CD4-positive, alpha-beta T cell (primary cell): ENCODE measurements around the gene UGGT2. TPM values are rescaled to one million over a fixed set of nuclear protein-coding genes. Genes with fewer than 3 reads are reported as not detected.

Source experiments
- ATAC-seq: fragments of 200-7000 bp; cut with Tn5 transposase; one replicate; pipeline ENCODE4 v1.10.0; 2022; ENCODE audit warnings: mild to moderate bottlenecking; ENCODE audit not compliant: poor library complexity
- CTCF ChIA-PET: fragments of 350-600 bp; sonication (Branson Sonifier 250); formaldehyde crosslinking; loops from one replicate; lab custom pipeline; 2021; ENCODE audit warnings: antibody characterized with exemption, inconsistent platforms; lab: Charles Lee
- POLR2A ChIA-PET: fragments of 350-600 bp; sonication (Branson Sonifier 250); formaldehyde crosslinking; loops from one replicate; lab custom pipeline; 2021; ENCODE audit warnings: antibody characterized with exemption, inconsistent platforms; lab: Charles Lee
- DNase-seq, 14 experiments: peaks; one replicate each; pipeline ENCODE4 v3.0.0-alpha.2; 2013 to 2020; ENCODE audit warnings: mixed read lengths in 2 of 14
- H3K27ac ChIP-seq, 2 donors: one replicate each; pipeline versions ENCODE4 v1.5.1 to v1.7.0; 2013; ENCODE audit warnings: low read length in 2 of 2, low read depth in 1 of 2, mild to moderate bottlenecking in 1 of 2
- H3K27me3 ChIP-seq, 2 experiments: 1 replicate in 1 of 2; 2 replicates in 1 of 2; pipeline versions ENCODE4 v1.6.1 to v1.7.0; 2013; ENCODE audit warnings: low read length in 2 of 2, control low read depth in 1 of 2, mild to moderate bottlenecking in 1 of 2, moderate library complexity in 1 of 2; ENCODE audit not compliant: insufficient read depth in 2 of 2, control insufficient read depth in 1 of 2
- H3K36me3 ChIP-seq: one replicate; pipeline ENCODE4 v1.6.1; 2013; ENCODE audit warnings: low read length, control low read depth; ENCODE audit not compliant: insufficient read depth
- H3K4me1 ChIP-seq: one replicate; pipeline ENCODE4 v1.6.1; 2013; ENCODE audit warnings: low read length, control low read depth; ENCODE audit not compliant: insufficient read depth
- H3K4me3 ChIP-seq: one replicate; pipeline ENCODE4 v1.5.1; 2013; ENCODE audit warnings: mild to moderate bottlenecking, low read length, moderate library complexity
- H3K9me3 ChIP-seq, 2 experiments: 1 replicate in 1 of 2; 2 replicates in 1 of 2; pipeline versions ENCODE4 v1.6.1 to v1.7.0; 2013; ENCODE audit warnings: low read length in 2 of 2, mild to moderate bottlenecking in 2 of 2, control low read depth in 1 of 2, moderate library complexity in 1 of 2; ENCODE audit not compliant: control insufficient read depth in 1 of 2, insufficient read depth in 1 of 2
- H3K27ac Mint-ChIP-seq: one replicate; pipeline ENCODE4 v1.8.0; 2020; ENCODE audit warnings: mixed read lengths
- H3K27me3 Mint-ChIP-seq: one replicate; pipeline ENCODE4 v1.8.0; 2021; ENCODE audit warnings: mixed read lengths
- H3K36me3 Mint-ChIP-seq: one replicate; pipeline ENCODE4 v1.8.0; 2021; ENCODE audit warnings: low read depth, mixed read lengths
- H3K4me1 Mint-ChIP-seq: one replicate; pipeline ENCODE4 v1.8.0; 2021; ENCODE audit warnings: low read depth, mixed read lengths
- H3K4me3 Mint-ChIP-seq: one replicate; pipeline ENCODE4 v1.8.0; 2020; ENCODE audit warnings: mild to moderate bottlenecking, mixed read lengths
- H3K9me3 Mint-ChIP-seq: one replicate; pipeline ENCODE4 v1.8.0; 2020; ENCODE audit warnings: mixed read lengths
- CTCF ChIP-seq: fragments of 200-600 bp; IDR thresholded peaks from one replicate; pipeline ENCODE4 v1.8.0; 2022; ENCODE audit warnings: antibody characterized with exemption, mild to moderate bottlenecking
- intact Hi-C, 2 experiments: fragments of 100-400 bp; cut with DNase I in 1 of 2; cut with micrococcal nuclease in 1 of 2; formaldehyde crosslinking; loops; one replicate each; pipeline versions ENCODE4 v1.15.1 to v1.9.0; 2023 to 2025; cut with DNase I, micrococcal nuclease
- total RNA-seq, 174 experiments: library from RNA in 2 of 174; stranded (reverse) in 2 of 174; gene quantifications; one replicate each; pipeline ENCODE4 v1.2.3 and lab custom pipeline; 2021 to 2026

Gene UGGT2
- total RNA-seq, 2 experiments from 2014 or later: 0.38 TPM; not detected in 1

- Mint-ChIP-seq H3K4me1 (no peaks in the 10 kb centered on the region), H3K4me3 (no peak overlapping the region), H3K27me3 (peaks cover 14% of the 10 kb centered on the region), H3K36me3 (no peaks in the 10 kb centered on the region), H3K27ac (no peak overlapping the region), H3K9me3 (peaks cover 2% of the 10 kb centered on the region)
- DNase-seq (no peak), ATAC-seq (no peak)
- POLR2A ChIA-PET: no interaction called here
- CTCF ChIA-PET: no interaction called here
- TF ChIP-seq CTCF: no peak
- intact Hi-C loops: no loop called here
- Histone ChIP-seq H3K27ac (no peak overlapping the region), H3K4me3 (no peak overlapping the region), H3K9me3 (peaks cover 0 to 4% of the 10 kb centered on the region in 2 experiments), H3K36me3 (no peaks in the 10 kb centered on the region), H3K27me3 (no peaks in the 10 kb centered on the region), H3K4me1 (no peaks in the 10 kb centered on the region)
Measured at GRCh38 chr13:95842898-95843297, 210.3 kb downstream of the UGGT2 start.

- ChIA-PET CTCF (no interaction called here), POLR2A (no interaction called here)
- intact Hi-C loops: no loop called here
- no peak for TF ChIP-seq CTCF
- Mint-ChIP-seq H3K27ac (no peak overlapping the region), H3K4me3 (no peak overlapping the region), H3K4me1 (no peaks in the 10 kb centered on the region), H3K9me3 (peaks cover 2% of the 10 kb centered on the region), H3K36me3 (no peaks in the 10 kb centered on the region), H3K27me3 (peaks cover 12% of the 10 kb centered on the region)
- DNase-seq (no peak), ATAC-seq (no peak)
- no peaks in the 10 kb centered on the region for H3K27me3 ChIP-seq
- no peaks in the 10 kb centered on the region for H3K36me3 ChIP-seq
- no peaks in the 10 kb centered on the region for H3K4me1 ChIP-seq
- H3K27ac ChIP-seq: no peak overlapping the region
- no peak overlapping the region for H3K4me3 ChIP-seq
- H3K9me3 ChIP-seq: peaks cover 0 to 4% of the 10 kb centered on the region in 2 experiments
Measured at GRCh38 chr13:95841894-95842293, 211.3 kb downstream of the UGGT2 start.

GRCh38 chr13:95834134-95834765 is 219.0 kb downstream of the UGGT2 start:
- DNase-seq: peak; percentile 24 to 82 (median 56)
- Histone ChIP-seq H3K27ac (no peak overlapping the region), H3K36me3 (no peaks in the 10 kb centered on the region), H3K4me1 (no peaks in the 10 kb centered on the region), H3K27me3 (peaks cover 3 to 12% of the 10 kb centered on the region in 2 experiments), H3K9me3 (peaks cover 0 to 4% of the 10 kb centered on the region in 2 experiments), H3K4me3 (no peak overlapping the region)
- H3K9me3 Mint-ChIP-seq: peaks cover 2% of the 10 kb centered on the region
- H3K36me3 Mint-ChIP-seq: no peaks in the 10 kb centered on the region
- intact Hi-C loops: loop anchor here (1.0 to 10.0 kb wide), 4 partner anchors 210 to 639 kb away; no protein-coding TSS in a partner anchor
- POLR2A ChIA-PET: interaction anchor here (0.5 to 1.0 kb wide), 2 partner anchors 157 to 210 kb away, joined by 3 read pairs; partner anchors contain the start of gene DNAJC3
- ATAC-seq: peak; percentile 73
- peaks cover 39% of the 10 kb centered on the region for H3K27me3 Mint-ChIP-seq
- no peaks in the 10 kb centered on the region for H3K4me1 Mint-ChIP-seq
- H3K27ac Mint-ChIP-seq: no peak overlapping the region
- TF ChIP-seq CTCF: peak; percentile 94
- CTCF ChIA-PET: interaction anchor here (0.6 to 2.5 kb wide), 14 partner anchors 11 to 429 kb away, joined by 3 to 27 read pairs (median 4); no protein-coding TSS in a partner anchor
- no peak overlapping the region for H3K4me3 Mint-ChIP-seq
